Spinal cord (tissue), 10 donors: ENCODE measurements around the gene TPRKB. TPM values are rescaled to one million over a fixed set of nuclear protein-coding genes. Genes with fewer than 3 reads are reported as not detected.
"Not testable (repeated sequence)": the region's sequence is repeated elsewhere in the genome, so short reads cannot be mapped to it uniquely, and the experiment has no call there.

Experiments
- DNase-seq, 6 donors: peaks; one replicate each; pipeline versions ENCODE4 v3.0.0 to v3.0.0-alpha.2; 2013 to 2015; ENCODE audit warnings: low spot score in 6 of 6, low read depth in 4 of 6
- H3K27ac ChIP-seq: one replicate; pipeline ENCODE4 v1.5.1; 2013; ENCODE audit warnings: low read depth, low read length, control low read depth
- H3K27me3 ChIP-seq: one replicate; pipeline ENCODE4 v1.6.1; 2013; ENCODE audit warnings: low read length; ENCODE audit not compliant: control insufficient read depth, insufficient read depth
- H3K36me3 ChIP-seq: one replicate; pipeline ENCODE4 v1.6.1; 2013; ENCODE audit warnings: low read length; ENCODE audit not compliant: control insufficient read depth, insufficient read depth
- H3K4me1 ChIP-seq: one replicate; pipeline ENCODE4 v1.6.1; 2013; ENCODE audit warnings: low read length; ENCODE audit not compliant: control insufficient read depth, insufficient read depth
- H3K4me3 ChIP-seq: one replicate; pipeline ENCODE4 v1.5.1; 2013; ENCODE audit warnings: low read depth, low read length, control low read depth
- H3K9me3 ChIP-seq: one replicate; pipeline ENCODE4 v1.6.1; 2013; ENCODE audit warnings: low read length; ENCODE audit not compliant: control insufficient read depth, insufficient read depth
- WGBS: methylation state at CpG from one replicate; pipeline ENCODE4 v1.1.5; 2013; ENCODE audit warnings: missing lambda C conversion rate; ENCODE audit not compliant: insufficient coverage; 5-methylcytosine and 5-hydroxymethylcytosine counted together
- polyA plus RNA-seq, 2 donors: library from polyadenylated mRNA; unstranded; fragments of 120-200 nt; gene quantifications; one replicate each; pipeline ENCODE4 v1.2.1, GENCODE V29; 2013; ENCODE audit not compliant: insufficient read length in 2 of 2
- total RNA-seq, 2 donors: library from RNA; depleted of rRNA in 1 of 2; stranded (reverse); fragments of 120-200 nt in 1 of 2; fragments of >200 nt in 1 of 2; gene quantifications; one replicate each; pipeline versions ENCODE4 v1.2.3 to v1.2.4, GENCODE V29; 2013 to 2014
- donor health status: healthy.

TPRKB gene
- total and polyA plus RNA-seq, 4 donors: 31.3 to 55.7 (median 45.2) TPM

DNA sequence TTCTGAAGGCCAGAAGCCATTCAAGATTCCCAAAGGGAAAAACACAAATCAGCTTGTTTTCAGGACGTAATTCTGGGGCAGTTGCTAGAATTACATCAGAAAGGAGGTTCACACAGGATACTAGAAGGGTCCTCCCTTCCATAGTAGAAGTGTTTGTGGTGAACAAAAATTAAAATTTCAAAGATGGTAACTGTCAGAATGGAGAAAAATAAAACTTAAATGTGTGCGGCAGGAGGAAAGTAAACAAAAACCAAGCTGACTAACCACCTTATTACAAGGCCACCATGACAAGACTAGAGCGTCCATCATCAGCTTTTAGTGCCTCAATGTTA is 9.7 kb upstream of the TPRKB start:
- DNase-seq: no peak
- no peaks in the 10 kb centered on the region for H3K9me3 ChIP-seq
- 100% methylated on average over 1 of the region's 3 CpGs for WGBS
- no peak overlapping the region for H3K4me3 ChIP-seq
- H3K27ac ChIP-seq: no peak overlapping the region
- no peaks in the 10 kb centered on the region for H3K4me1 ChIP-seq
- H3K27me3 ChIP-seq: no peaks in the 10 kb centered on the region
- H3K36me3 ChIP-seq: peaks cover 6% of the 10 kb centered on the region

DNA sequence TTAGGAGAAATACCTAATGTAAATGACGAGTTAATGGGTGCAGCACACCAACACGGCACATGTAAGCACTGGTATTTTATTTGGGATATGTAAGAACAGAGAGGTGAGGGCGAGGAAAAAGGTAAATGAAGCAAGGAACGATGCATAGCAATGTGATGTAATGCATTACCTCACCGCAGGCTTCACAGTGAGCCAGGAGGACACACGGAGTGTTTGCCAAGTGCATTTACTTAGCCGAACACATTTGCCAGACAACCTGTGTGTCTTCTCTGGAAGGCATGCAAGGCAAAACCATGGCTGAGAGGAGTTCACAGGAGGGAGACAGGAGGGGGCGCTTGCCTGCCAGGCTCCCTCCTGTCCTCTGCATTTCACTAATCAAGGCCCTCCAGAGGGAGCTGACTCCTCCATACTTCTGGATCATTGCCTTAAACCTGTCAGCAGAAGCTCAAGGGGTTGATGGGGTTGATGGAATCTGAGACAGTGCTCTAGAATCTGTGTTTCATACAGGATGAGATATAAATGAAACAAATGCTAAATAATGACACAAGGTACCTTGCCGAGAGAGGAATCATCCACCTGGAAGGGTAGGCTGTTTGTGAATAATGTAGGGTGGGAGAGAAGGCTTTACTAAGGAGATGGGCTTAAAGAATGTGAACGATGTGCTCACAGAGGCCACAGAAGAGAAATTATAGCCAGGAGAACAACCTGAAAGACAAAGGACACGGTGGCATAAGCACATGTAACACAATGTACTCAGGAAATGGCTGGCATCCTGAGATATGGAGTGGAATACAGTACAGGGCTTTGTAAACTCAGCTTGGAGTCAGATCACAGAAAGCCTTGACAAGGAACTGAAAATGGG is 9.1 kb upstream of the TPRKB start:
- DNase-seq: no peak
- Histone ChIP-seq H3K27ac (no peak overlapping the region), H3K4me1 (no peaks in the 10 kb centered on the region), H3K9me3 (no peaks in the 10 kb centered on the region), H3K4me3 (no peak overlapping the region), H3K36me3 (peaks cover 4% of the 10 kb centered on the region), H3K27me3 (no peaks in the 10 kb centered on the region)
- WGBS: 97% methylated on average over 10 of the region's 11 CpGs

DNA sequence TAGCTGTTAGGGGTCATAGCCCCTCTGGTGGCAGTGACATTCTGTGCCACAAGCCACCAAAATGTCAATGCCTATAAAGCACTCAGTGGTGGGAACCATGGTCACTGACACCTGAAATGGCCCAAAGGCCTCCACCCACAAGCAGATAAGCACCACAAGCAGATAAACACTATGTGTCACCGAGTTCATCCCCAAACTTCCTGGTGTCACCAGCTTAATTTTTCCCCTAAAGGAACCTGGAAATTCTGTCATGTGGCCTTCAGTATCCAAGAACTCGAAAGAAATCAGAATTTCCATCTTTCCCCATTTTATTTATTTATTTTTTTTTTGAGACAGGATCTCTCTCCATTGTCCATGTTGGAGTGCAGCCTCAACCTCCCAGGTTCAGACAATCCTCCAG is 3.6 kb upstream of the TPRKB start:
- Histone ChIP-seq H3K9me3 (peaks cover 2% of the 10 kb centered on the region), H3K36me3 (no peaks in the 10 kb centered on the region), H3K27me3 (no peaks in the 10 kb centered on the region), H3K4me3 (no peak overlapping the region), H3K27ac (no peak overlapping the region), H3K4me1 (peaks cover 6% of the 10 kb centered on the region)
- no peak for DNase-seq
- 100% methylated on average over 1 of the region's 2 CpGs for WGBS

DNA sequence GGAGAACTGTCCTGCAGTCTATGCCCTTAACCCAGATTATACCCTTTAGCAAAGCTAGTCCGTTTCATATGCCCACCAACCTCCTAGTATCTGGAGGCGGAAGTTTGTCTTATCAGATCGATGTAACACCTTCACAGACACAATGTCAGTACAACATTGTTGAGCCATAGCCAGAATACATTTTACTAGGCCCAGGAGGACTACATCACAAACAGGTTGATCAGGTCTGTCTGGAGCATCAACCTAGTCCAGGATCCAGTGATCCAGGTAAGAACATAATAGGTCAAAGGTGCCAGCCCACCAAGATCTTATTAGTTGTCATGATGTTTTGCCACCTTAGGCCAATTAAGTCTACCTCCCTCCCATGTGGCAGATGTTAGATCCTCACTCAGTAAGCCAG is 2.0 kb upstream of the TPRKB start:
- Histone ChIP-seq H3K4me3 (no peak overlapping the region), H3K4me1 (peaks cover 6% of the 10 kb centered on the region), H3K27me3 (no peaks in the 10 kb centered on the region), H3K27ac (no peak overlapping the region), H3K9me3 (peaks cover 2% of the 10 kb centered on the region), H3K36me3 (peaks cover 2% of the 10 kb centered on the region)
- WGBS: 93% methylated on average over 2 of the region's 3 CpGs
- no peak for DNase-seq

DNA sequence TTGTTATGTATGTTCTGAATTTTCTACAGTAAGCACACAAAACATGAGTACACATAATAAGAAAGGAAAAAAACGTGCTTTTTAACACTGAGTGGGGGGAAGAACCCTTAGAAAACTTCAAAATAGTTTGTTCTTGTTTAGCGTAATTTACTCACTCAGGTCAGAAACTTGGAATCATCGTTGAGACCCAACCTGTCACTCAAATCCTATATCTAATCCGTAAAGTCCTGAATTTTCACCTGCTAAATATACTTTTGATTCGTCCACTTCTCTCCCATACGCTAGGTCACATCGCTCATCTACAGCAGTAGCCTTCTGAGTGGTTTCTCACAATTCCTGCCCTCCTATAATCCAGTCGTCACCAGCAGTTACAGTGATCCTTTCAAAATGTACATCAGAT is 767 bp downstream of the TPRKB start:
- peak overlapping the region; percentile 78 for H3K27ac ChIP-seq
- peaks cover 13% of the 10 kb centered on the region for H3K36me3 ChIP-seq
- 20% methylated on average over 7 of the region's 8 CpGs for WGBS
- H3K4me1 ChIP-seq: peaks cover 6% of the 10 kb centered on the region
- no peak for DNase-seq
- peaks cover 2% of the 10 kb centered on the region for H3K9me3 ChIP-seq
- peak overlapping the region; percentile 68 for H3K4me3 ChIP-seq
- no peaks in the 10 kb centered on the region for H3K27me3 ChIP-seq

DNA sequence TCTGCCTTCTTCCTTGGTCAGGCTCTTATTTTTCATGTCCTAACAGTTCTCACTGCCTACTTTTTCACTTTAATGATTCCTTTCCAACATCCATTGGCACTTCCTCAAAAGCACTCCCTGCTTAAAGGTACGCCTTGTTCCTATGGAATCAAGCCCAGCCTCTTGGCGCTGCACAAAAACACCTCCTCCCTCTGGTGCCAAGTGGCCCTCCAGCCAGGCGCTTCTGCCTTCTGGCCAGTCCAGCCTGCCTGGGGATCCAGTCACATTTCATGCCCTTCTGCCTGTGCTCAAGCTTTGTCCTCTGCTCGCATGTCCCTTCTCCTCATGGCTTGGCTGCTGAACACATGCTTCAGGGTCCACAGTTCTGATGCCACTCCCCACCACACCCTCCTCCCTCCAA is 6.3 kb downstream of the TPRKB start:
- Histone ChIP-seq H3K4me1 (no peaks in the 10 kb centered on the region), H3K27ac (no peak overlapping the region), H3K4me3 (no peak overlapping the region), H3K27me3 (no peaks in the 10 kb centered on the region), H3K9me3 (no peaks in the 10 kb centered on the region), H3K36me3 (peaks cover 30% of the 10 kb centered on the region)
- 76% methylated on average over 4 of the region's 4 CpGs for WGBS
- peak in 1 of 6 donors; percentile 38 for DNase-seq

DNA sequence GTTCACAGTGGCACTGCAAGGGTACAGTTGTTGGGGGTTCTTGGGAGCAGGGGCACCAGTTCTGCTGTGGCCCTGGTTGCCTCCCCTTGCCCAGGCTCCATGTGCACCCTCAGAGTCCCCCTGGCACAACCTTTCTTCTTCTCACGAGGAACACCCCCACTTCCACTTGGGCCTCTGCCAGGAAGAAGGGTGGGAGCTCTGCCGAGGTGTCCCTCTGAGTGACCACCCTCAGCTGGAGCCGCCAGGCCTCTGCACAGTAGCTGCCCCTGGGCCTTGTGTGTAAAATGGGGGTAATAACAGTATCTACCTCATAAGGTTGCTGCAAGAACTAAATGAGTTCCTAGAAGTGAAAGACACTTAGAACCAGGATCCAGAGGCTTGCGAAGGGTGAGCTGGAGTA is 8.4 kb downstream of the TPRKB start:
- Histone ChIP-seq H3K36me3 (peaks cover 28% of the 10 kb centered on the region), H3K27me3 (no peaks in the 10 kb centered on the region), H3K4me1 (no peaks in the 10 kb centered on the region), H3K27ac (no peak overlapping the region), H3K4me3 (no peak overlapping the region), H3K9me3 (no peaks in the 10 kb centered on the region)
- 100% methylated on average over 1 of the region's 4 CpGs for WGBS
- DNase-seq: no peak

DNA sequence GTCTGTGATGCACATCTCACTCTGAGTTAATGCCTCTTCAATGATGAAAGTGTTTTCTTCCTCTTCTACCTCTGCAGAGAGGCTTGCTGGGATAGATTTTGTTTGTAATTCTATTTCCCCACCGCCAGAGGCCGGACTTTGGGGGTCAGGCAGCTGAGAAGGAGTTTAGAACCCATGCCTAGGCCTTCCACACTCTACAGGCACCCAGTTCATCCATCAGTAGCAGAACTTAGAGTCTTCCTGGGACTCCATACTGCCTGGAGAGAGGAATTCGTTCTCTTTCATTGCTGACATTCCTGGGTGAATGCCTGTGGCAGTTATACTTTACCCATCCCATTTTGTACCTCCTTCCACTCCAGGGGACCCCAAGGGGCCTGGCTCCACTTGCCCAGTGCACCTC is 9.1 kb downstream of the TPRKB start:
- Histone ChIP-seq H3K36me3 (peaks cover 23% of the 10 kb centered on the region), H3K27me3 (no peaks in the 10 kb centered on the region), H3K27ac (no peak overlapping the region), H3K4me1 (no peaks in the 10 kb centered on the region), H3K9me3 (no peaks in the 10 kb centered on the region), H3K4me3 (no peak overlapping the region)
- WGBS: no CpG with 5 or more reads among the region's 3 CpGs
- no peak for DNase-seq

DNA sequence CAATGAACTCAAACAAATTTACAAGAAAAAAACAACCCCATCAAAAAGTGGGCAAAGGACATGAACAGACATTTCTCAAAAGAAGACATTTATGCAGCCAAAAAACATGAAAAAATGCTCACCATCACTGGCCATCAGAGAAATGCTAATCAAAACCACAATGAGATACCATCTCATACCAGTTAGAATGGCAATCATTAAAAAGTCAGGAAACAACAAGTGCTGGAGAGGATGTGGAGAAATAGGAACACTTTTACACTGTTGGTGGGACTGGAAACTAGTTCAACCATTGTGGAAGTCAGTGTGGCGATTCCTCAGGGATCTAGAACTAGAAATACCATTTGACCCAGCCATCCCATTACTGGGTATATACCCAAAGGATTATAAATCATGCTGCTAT is 10.5 kb downstream of the TPRKB start:
- H3K27me3 ChIP-seq, H3K9me3 ChIP-seq, H3K4me1 ChIP-seq, H3K4me3 ChIP-seq, DNase-seq, H3K27ac ChIP-seq: not testable (repeated sequence)
- no CpG with 5 or more reads among the region's 1 CpG for WGBS
- H3K36me3 ChIP-seq: peaks cover 18% of the 10 kb centered on the region

DNA sequence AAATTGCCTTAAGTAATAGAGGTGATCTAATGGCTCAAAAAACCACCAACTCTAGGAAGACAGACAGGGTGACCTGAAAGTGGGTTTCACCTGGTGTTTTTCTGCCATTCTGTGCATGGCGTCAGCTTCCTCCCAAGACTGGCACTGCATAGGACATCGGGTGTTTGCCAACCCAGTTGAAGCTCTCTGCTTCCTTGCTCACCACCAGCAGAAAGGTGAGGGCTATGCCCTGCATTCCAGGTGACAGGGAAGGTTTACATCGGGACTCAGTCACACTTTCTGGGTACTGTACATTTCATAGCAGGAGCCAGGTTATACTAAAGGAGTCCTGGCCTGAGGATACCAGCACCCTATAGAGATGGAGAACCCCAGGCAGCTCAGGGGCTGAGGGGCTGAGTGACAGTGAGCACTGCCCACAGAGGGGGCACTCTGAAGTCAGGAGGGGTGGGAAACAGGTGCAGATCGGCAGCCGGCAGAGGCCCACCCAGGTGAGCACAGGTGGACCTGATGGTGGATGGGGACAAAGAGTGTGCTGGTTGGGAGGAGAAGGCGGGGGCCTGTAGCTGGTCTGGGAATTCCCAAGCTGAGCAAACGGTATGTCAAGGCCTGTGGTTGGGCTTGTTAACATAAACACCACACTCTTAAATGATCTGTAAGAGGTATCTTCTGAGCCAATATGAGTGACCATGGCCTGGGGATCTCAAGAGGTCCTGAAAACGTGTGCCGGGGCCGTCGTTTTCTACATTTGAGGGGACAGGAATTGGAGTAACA is 18.1 kb downstream of the TPRKB start:
- H3K4me1 ChIP-seq: peaks cover 3% of the 10 kb centered on the region
- no peak overlapping the region for H3K4me3 ChIP-seq
- no peak overlapping the region for H3K27ac ChIP-seq
- H3K36me3 ChIP-seq: peaks cover 3% of the 10 kb centered on the region
- WGBS: 67% methylated on average over 7 of the region's 11 CpGs
- H3K9me3 ChIP-seq: no peaks in the 10 kb centered on the region
- DNase-seq: no peak
- no peaks in the 10 kb centered on the region for H3K27me3 ChIP-seq
